ENCODE results near the gene HELB.

DNA sequence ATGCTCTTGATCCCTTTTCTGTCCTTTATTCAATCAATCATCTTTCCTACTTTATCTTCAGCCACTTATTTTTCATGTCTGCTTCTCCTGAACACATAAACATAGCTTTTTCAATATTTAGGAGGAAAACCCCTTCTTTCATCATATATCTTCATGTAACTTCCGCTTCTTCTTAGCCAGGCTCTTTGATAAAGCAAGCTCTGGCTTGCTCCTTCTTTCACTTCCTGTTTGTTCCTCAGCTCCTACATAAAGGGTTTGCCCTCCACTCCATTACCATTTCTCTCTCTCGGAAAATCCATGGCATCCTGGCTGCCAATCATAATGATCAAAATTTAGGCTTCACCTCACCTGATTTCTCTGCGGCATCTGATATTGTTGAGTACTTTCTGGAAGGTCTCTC, 33.7 kb upstream of the HELB start:
- TF ChIP-seq, protein P1, sequence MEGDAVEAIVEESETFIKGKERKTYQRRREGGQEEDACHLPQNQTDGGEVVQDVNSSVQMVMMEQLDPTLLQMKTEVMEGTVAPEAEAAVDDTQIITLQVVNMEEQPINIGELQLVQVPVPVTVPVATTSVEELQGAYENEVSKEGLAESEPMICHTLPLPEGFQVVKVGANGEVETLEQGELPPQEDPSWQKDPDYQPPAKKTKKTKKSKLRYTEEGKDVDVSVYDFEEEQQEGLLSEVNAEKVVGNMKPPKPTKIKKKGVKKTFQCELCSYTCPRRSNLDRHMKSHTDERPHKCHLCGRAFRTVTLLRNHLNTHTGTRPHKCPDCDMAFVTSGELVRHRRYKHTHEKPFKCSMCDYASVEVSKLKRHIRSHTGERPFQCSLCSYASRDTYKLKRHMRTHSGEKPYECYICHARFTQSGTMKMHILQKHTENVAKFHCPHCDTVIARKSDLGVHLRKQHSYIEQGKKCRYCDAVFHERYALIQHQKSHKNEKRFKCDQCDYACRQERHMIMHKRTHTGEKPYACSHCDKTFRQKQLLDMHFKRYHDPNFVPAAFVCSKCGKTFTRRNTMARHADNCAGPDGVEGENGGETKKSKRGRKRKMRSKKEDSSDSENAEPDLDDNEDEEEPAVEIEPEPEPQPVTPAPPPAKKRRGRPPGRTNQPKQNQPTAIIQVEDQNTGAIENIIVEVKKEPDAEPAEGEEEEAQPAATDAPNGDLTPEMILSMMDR (IDR thresholded peaks at IDR 0.05 in 2 of 3, conservative IDR thresholded peaks at IDR 0.05 in 1 of 3; ENCODE audit: borderline replicate concordance in 1 of 3, insufficient read depth in 1 of 3, low read depth in 2 of 3, low read length in 2 of 3) = no peak
- TF ChIP-seq, protein P2, sequence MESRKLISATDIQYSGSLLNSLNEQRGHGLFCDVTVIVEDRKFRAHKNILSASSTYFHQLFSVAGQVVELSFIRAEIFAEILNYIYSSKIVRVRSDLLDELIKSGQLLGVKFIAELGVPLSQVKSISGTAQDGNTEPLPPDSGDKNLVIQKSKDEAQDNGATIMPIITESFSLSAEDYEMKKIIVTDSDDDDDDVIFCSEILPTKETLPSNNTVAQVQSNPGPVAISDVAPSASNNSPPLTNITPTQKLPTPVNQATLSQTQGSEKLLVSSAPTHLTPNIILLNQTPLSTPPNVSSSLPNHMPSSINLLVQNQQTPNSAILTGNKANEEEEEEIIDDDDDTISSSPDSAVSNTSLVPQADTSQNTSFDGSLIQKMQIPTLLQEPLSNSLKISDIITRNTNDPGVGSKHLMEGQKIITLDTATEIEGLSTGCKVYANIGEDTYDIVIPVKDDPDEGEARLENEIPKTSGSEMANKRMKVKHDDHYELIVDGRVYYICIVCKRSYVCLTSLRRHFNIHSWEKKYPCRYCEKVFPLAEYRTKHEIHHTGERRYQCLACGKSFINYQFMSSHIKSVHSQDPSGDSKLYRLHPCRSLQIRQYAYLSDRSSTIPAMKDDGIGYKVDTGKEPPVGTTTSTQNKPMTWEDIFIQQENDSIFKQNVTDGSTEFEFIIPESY (IDR thresholded peaks at IDR 0.05; ENCODE audit: extremely low read depth, insufficient replicate concordance, low read length) = no peak
- TF ChIP-seq POLR2AphosphoS5 (IDR thresholded peaks at IDR 0.05; ENCODE audit: low read depth, low read length) (no peak), TCF7L2 (IDR thresholded peaks at IDR 0.05; ENCODE audit: borderline replicate concordance, extremely low read depth, insufficient read depth, insufficient read length) (no peak), POLR2A (IDR thresholded peaks at IDR 0.05; ENCODE audit: borderline replicate concordance, extremely low read depth, insufficient read depth, insufficient read length) (no peak), EZH2 (IDR thresholded peaks at IDR 0.05) (no peak), YY1 (IDR thresholded peaks at IDR 0.05; ENCODE audit: extremely low read depth, insufficient replicate concordance, low read depth, low read length) (no peak), EGR1 (IDR thresholded peaks at IDR 0.05; ENCODE audit: low read depth) (no peak)
- TF ChIP-seq, protein P3, sequence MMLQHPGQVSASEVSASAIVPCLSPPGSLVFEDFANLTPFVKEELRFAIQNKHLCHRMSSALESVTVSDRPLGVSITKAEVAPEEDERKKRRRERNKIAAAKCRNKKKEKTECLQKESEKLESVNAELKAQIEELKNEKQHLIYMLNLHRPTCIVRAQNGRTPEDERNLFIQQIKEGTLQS (IDR thresholded peaks at IDR 0.05) = no peak

Data from HCT116 (cell line).